Ovary (tissue), 3 donors: ENCODE measurements around the gene LCE7A.

Source experiments
- CTCF ChIP-seq, 3 donors: fragments of 450-650 bp in 2 of 3; fragments of 200-600 bp in 1 of 3; IDR thresholded peaks; one replicate each; pipeline versions ENCODE4 v1.5.1 to v1.8.0; 2016 to 2022; ENCODE audit warnings: antibody characterized with exemption in 3 of 3, mild to moderate bottlenecking in 1 of 3
- EP300 ChIP-seq: sonication (generic); formaldehyde crosslinking; IDR thresholded peaks from one replicate; pipeline ENCODE4 v1.6.1; 2017; ENCODE audit warnings: antibody characterized with exemption
- POLR2A ChIP-seq: fragments of 450-650 bp; IDR thresholded peaks from one replicate; pipeline ENCODE4 v1.6.1; 2017; ENCODE audit warnings: antibody characterized with exemption, mild to moderate bottlenecking, moderate library complexity
- donor health status: DM: no; HTN: no; CAD: no.

GRCh38 chr1:152811050-152811449 lies 48.7 kb upstream of the LCE7A start:
- TF ChIP-seq CTCF (IDR thresholded peaks at IDR 0.05) = no peak
- no peak for TF ChIP-seq EP300
- TF ChIP-seq POLR2A = no peak
